Activated effector memory CD4-positive, alpha-beta T cell treated with anti-CD3 and anti-CD28 coated beads, Interleukin-2, amount 50 U/mL, for 16 hours (primary cell): Measurements from ENCODE around the gene NOL9.
"Not testable (repeated sequence)": the region's sequence is repeated elsewhere in the genome, so short reads cannot be mapped to it uniquely, and the experiment has no call there.

ENCODE experiments used
- DNase-seq: peaks from one replicate; pipeline ENCODE4 v3.0.0-alpha.2; 2020

Gene NOL9

DNA sequence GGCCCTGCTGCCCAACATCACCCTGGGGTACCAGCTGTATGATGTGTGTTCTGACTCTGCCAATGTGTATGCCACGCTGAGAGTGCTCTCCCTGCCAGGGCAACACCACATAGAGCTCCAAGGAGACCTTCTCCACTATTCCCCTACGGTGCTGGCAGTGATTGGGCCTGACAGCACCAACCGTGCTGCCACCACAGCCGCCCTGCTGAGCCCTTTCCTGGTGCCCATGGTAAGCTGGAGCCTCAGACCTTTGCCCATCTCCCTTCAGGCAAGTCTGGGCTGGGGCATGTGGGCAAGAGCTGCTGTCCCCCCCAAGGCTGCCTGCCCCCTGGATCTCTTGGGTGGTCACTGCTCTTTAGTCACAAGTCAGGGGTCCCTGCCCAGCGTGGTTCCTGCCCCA, 16.7 kb upstream of the NOL9 start:
- no peak for DNase-seq

DNA sequence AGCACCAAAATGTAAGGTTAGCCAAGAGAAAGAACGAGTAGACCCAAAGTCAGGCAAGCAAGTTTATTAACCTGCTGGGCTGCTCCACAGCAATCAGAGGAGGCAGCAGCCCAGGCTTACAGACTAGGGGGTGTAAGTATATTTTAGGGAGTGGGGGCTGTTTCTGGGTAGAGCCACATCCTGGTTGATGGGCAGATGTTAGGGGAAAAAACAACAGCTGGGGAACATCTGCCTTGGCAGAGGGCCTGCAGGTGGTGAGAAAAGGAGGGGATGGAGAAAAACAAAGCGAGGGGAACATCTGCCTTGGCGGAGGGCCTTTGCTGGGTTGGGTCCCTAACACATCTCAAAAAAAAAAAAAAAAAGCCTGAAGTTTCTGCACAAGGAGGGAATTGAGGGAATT, 15.8 kb upstream of the NOL9 start:
- DNase-seq: no peak

DNA sequence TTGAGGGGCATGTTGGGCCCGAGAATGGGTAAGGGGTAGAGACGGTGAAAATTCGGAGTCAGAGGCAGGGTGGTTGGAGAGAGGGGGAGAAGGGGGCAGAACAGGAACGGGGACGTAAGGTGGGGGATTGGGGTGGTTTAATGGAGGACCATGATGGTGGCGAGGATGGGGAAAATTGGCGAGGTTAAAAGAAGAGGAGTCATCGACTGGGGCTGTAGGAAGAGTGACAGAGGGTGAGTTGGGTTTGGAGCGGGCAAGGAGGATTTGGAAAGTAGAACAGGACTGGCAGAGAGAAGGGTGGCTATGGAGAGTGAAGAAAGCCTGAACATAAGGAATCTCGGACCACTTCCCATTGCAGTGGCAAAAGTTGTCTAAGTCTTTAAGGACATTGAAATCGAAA, 14.7 kb upstream of the NOL9 start:
- DNase-seq: no peak

DNA sequence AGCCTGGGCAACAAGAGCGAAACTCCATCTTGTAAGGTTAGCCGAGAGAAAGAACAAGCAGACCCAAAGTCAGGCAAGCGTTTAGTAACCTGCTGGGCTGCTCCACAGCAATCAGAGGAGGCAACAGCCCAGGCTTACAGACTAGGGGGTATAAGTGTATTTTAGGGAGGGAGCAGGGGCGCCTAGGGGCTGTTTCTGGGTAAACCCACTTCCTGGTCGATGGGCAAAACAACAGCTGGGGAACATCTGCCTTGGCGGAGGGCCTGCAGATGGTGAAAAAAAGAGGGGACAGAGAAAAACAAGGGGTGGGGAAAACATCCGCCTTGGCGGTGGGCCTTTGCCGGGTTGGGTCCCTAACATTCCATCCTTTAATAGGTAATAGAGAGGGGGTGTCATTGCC, 6.0 kb upstream of the NOL9 start:
- no peak for DNase-seq

DNA sequence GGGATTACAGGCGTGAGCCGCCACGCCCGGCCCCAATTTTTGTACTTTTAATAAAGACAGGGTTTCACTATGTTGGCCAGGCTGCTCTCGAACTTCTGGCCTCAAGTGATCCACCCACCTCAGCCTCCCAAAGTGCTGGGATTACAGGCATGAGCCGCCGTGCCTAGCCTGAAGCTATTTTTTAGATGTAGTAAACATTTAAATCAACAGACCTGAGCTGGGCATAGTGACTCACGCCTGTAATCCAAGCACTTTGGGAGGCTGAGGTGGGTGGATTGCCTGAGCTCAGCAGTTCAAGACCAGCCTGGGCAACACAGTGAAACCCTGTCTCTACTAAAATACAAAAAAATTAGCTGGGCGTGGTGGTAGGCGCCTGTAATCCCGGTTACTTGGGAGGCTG, 4.8 kb upstream of the NOL9 start:
- DNase-seq: not testable (repeated sequence)

DNA sequence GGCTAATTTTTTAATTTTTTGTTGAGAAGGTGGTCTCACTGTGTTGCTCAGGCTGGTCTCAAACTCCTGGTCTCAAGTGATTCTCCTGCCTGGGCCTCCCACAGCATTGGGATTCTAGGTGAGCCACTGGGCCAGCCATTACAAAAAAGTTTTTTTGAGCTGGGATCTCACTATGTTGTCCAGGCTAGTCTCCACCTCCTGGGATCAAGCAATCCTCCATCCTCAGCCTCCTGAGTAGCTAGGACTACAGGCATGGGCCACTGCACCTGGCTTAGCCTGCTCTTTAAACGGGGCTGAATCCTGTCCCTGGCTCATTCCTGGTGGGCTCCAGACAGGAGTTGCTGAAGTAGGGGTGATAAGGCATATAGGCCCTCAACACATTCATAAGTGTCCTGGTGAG, 3.3 kb upstream of the NOL9 start:
- DNase-seq: no peak

DNA sequence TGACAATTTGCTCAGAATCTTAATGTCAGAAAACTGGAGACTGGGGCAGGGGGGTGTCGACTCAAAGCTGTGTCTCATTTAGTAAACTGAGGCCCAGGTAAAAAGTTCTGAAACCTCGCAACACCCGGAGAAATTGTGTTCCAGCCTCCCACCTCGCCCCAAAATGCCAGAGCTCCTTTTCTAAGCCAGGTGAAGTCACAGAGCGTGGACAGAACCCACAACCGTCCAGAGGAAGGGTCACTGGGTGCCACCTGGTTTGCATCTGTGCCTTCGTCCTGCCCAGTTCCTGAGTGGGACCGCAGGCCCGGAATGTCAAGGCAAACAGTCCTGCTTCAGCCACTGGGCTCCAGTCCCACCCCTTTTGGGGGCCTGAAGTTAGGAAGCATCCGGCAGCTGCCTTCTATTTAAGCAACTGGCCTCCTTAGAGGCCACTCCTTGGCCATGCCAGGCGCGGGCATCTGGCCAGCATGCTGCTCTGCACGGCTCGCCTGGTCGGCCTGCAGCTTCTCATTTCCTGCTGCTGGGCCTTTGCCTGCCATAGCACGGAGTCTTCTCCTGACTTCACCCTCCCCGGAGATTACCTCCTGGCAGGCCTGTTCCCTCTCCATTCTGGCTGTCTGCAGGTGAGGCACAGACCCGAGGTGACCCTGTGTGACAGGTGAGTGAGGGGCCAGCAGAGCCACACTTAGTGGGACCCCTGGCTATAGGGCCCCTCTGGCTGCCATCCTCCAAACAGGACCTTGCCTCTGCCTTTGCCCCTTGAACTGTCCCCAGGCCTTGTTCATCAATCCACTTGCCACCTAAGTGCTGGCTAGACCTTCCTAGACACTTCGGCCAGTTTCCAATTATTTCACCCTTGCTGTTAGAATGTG, 830 bp upstream of the NOL9 start, which contains the start of gene TAS1R1:
Gene TAS1R1 (plus strand): TSS at position 401 of the 872 bp plus-strand sequence. CDS start 67 bp downstream, at position 468.
- no peak for DNase-seq

DNA sequence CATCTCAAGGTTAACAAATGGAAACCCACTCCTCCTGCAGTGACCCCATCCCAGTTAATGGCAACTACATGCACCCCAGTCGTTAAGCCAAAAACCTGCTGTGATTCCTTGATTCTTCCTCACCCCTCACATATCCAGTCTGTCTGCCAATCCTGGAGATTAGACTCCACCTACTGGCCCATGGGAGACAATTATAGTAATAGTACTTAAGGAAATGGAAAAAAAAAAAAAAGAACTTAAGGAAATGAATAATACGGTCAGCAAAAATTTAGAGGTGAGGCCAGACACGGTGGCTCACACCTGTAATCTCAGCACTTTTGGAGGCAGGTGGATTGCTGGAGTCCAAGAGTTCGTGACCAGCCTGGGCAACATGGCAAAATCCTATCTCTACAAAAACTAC, 7.0 kb downstream of the NOL9 start:
- no peak for DNase-seq

DNA sequence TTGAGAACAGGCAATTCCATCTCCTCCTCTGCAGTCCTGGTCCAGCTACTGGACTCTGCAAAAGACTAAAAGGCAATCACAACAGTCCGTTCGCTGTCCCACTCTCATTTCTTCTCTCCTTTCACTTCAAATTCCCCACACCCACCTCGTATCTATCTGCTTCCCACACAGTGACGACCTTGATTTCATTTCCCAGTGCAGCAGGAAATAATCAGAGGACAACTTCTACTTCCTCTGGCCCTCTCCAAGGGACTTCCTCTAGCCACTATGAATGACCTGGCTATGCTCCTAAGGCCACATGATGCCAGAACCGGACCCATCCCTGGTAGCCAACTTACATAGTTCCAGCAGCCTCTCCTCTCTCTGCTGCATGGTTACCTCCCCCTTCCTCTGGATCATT, 8.0 kb downstream of the NOL9 start:
- DNase-seq: no peak

DNA sequence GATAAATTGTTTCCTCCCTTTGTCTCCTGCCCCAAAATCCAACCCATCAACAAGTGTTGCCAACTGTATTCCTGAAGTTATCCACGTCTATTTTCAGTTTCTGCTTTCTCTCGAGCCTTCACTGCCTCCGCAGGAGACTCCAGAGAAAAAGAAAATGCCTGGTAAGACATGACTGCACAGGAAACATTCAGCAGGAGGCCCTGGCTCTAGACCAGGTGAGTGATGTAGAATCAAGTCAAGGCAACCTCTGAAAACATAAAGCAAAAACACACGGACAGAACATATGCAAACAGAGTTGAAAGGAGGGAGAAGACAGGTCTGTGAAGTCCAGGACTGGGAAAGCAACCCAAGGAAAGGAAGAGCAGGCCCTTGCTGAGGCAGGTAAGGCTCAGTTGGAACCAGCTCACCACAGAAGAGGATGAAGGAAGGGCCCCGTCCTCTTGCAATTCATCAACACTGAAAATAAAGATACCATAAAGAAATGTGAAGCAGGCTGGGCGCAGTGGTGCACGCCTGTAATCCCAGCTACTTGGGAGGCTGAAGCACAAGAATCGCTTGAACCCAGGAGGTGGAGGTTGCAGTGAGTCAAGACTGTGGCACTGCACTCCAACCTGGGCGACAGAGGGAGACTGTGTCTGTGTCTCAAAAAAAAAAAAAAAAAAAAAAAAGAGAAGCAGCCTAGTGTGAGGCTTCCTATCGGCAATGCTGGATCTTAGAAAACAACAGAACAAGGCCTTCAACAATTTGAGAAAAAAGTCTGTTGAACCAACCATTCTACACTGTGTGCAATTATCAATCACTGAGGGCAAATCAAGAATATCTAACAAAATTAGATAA, 8.8 kb downstream of the NOL9 start:
- no peak for DNase-seq

DNA sequence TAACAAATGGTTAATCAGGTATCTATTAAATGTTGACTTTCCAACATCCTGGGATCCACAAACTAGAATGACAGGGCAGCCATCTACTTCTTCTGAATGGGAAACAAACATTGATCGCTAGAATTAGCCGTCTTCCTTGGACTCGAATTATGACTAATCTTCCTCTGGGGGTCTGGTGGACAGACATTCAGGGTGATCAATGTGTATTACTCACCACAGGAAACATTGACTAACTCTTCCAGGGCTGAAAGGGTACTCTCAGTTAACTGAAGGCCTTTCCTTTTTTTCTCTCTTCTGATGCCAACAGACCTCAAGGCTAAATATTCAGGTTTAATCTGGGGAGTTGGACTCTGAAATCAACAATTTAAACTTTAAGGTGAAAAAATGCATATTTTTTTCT, 9.5 kb downstream of the NOL9 start:
- no peak for DNase-seq

DNA sequence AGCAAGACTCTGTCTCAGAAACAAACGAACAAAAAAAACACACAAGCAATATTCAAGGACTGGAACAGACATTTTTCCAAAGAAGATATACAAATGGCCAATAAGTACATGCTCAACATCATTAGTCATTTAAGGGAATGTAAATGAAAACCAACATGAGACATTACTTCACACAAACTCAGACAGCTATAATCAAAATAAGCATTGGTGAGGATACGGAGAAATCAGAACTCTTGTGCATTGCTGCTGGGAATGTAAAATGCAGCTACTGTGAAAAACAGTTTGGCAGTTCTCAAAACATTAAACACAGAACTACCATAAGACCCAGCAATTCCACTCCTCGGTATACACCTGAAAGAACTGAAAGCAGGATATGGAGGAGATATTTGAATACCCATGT, 15.4 kb downstream of the NOL9 start:
- DNase-seq: no peak

DNA sequence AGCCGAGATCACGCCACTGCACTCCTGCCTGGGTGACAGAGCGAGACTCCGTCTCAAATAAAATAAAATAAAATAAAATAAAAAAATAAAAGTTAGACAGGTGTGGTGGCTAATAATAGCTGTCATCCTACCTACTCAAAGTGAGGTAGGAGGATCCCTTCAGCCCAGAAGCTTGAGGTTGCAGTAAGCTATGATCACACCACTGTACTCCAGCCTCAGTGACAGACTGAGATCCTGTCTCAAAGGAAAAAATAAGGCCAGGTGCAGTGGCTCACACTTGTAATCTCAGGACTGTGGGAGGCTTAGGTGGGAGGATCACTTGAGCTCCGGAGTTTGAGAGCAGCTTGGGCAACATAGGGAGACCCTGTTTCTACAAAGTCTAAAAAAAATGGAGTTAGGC, 18.0 kb downstream of the NOL9 start:
- no peak for DNase-seq

DNA sequence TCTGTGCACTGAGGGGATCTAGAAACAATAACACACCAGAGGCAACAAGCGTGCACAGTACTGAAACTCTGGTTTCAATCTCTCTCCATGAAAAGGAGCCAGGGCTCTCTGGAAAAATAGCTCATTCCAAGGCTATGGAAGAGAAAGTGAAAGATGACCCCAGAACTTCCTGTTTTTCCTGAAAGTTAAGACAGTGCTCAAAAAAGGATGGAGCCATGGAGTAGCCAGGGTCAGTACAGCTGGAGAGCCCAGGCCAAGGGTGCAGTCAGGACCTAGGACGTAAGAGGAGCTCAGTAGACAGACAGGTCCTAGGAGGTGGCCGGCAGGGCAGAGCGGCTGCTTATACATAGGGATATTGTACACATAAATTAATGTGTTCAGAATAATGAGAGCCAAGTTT, 19.1 kb downstream of the NOL9 start:
- no peak for DNase-seq

DNA sequence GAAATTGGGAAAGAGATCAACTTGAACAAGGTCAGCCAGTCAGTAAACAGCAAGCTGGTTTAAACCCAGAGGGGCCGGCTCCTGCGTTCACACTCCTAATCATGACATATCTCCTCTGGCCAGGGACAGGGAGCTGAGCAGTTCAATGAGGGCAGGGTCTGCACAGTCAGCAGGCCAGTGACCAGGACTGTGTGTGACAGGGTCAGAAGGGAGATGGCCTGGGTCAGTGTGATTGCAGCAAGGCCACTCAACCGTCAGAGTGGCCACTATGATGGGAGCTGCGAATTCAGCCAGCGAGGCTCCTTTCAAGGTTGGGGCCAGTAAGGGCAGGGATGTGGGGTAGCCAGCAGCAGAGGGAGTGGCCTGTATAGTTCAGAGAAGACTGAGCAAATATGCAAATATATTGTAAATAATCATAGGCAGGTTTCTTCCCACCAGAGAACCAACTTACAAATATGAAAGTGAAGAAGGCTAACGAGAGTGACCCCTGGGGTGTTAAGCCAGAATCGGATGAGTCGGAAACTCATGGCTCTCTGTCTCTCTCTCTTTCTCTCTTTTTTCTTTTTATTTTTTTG, 20.0 kb downstream of the NOL9 start:
- DNase-seq: no peak

DNA sequence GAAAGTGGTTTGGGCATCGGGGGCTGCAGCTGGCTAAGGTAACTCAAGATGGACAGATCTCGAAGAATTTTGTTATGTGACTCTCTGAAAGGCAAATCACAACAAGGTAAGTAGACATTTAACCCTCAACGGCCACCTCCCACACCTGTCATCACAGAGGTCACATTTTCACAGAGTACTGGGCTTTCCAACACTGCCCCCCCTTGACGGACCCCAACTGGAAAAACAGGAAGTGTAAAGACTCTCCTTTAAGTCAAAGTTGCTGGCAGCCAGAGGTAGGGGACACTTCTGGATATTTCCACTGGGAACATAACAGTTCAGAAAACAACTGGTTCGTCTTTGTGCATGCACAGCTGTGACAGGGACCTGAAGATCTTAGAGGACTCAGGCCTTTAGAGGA, 22.3 kb downstream of the NOL9 start:
- no peak for DNase-seq

DNA sequence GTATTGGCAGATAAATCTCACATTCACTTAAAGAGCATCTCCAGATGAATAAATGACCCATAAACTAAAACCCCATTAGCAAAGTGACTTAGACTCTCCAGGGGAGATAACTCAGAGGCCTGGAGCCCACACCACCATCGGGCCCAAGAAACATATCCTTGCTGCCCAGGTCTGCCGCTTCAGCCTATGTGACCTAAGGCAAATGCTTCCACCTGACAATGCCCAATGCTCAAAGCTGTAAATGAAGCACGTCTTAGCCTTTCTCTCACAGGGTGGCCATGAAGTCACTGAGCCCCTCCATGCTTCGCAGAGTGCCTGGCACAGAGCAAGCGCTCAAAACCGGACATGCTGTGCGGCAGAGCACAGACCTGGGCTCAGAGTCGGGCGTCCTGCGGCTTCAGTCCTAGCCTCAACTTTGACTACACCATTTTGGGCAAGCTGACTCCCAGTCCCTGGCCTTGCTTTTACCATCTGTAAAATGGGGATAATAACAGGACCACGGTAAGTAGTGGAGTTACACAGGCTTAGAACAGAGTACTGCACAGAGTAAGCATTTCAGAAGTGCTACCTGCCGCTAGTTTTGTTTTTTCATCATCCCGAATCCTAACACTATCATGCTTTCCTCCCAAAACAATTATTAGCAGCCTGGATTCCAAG, 23.7 kb downstream of the NOL9 start:
- DNase-seq: no peak

DNA sequence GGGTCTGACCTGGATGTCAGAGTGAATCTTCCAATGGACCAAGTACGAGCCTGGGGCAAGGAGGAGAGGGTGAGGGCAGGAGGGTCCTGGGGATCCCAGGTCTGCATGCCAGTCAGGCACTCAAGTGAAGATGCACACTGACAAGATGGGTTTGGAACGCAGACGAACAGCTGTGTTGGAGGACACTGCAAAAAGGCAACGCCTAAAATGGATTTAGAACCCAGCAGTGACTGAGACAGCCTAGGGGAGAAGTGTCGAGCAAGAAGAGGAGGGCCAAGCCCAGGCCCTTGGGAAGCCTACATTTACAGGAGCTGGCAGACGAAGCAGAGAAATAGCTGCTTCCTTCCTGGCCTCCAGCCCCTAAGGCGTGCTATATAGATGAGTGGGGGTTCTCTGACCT, 25.8 kb downstream of the NOL9 start:
- DNase-seq: no peak

DNA sequence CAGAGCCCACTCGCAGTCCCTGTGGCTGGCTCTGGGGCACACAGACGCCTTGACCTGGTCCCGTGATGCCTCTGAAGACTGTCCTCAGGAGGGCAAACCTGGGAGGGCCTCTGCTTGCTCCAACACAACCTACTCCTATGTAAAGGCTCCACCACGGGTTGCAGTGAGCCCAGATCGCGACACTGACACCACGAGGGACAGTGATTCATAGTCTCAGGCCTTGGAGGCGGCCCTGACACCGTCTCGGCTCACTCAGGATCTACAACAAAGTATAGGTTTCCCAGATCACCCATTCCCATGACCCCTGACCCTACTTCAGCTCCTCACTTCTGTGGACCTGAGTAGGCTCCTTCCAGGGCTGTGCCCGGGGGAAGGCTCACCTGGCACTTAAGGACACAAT, 28.0 kb downstream of the NOL9 start:
- DNase-seq: no peak

DNA sequence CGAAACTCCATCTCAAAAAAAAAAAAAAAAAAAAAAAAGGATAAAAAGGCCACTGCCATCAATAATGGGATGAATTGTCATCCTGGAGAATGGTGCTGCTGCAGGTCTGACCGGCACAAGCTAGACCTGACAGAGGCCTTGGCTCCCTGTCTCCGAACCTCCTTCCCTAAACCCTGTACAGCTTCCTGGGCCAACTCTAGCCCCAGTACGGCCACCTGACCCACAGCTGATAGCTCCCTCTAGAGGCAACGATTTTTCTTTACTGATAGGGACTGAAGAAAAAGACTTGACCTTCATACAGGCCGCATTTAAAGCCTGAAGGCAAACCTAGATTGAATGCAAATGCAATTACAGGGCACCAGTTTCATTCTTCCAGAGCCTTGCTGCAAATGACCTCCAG, 30.7 kb downstream of the NOL9 start:
- DNase-seq: no peak

DNA sequence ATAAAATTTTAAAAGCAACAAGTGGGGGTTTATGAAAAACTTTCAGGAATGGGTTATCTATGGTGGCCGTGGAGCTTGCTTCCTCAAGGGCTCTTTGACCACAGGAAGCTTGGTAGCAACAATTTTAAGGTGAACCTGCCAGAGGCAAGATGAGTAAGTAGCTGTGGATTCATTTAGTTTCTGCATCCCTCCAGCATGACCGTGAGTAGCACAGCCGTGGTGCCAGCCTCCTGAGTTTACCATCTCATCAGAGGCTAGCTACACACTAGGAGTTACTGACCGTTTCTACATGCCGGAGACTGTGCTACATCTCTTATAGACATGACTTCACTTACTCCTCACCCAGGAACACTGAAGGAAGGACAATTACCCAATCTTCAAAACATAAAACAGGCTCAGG, 32.8 kb downstream of the NOL9 start:
- no peak for DNase-seq

DNA sequence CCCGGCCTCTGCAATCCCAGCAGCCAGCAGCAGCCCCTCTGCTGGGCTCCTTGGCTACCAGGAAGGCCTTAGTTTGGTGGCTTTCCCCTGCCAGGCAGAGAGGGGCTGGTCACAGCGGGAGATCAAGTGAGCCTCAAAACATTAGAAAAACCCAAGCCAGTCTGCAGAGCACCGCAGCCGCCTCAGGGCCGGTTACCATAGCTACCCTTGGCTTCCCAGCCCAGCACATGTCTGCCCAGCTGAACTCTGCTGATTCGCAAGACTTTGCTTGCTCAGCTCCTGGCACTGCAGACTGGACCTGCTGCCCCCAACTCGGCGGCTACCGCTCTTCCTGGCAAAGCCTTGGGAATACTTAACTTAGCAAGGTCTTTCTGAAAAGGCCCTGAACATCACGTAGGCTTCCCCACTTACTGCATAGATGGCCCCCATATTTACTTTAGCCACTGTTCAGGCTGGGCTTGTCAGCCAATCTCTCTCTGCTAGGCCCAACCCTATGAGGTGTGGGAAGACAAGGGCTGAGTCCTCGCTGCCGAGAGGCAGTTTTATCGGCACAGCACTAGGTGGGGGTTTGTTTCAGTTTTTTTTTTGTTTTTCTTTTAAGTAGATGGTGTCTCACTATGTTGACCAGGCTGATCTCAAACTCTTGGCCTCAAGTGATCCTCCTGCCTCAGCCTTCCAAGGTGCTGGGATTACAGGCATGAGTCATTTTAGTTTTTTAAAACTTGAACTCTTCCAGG, 34.2 kb downstream of the NOL9 start:
- no peak for DNase-seq

DNA sequence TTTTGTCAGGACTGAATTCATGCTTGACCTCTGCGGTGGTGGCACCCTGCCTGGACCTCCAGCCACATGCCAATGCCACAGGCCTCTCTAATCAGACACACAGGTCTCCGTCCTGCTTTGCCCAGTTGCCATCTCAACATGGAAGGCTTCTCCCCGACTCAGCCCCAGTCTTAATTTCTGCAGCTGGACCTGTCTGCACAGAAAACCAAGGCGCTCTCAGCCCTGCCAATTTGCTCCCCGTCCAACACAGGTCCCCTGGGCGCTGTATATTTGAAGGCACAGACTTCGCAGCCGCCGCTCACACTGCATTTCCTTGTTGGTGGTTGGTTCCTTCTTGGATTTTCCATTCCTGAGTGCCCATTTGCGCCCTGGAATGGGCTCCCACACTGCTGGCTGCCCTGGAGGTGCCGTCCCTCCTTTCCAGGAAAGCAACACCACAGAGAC, 34.8 kb downstream of the NOL9 start:
- DNase-seq: no peak
